GM12878 (cell line): Measurements from ENCODE around the gene OXCT2. TPM values are rescaled to one million over a fixed set of nuclear protein-coding genes. Genes with fewer than 3 reads are reported as not detected.
A peak's percentile ranks its signal among the peaks of the same experiment; 100 is the strongest.

Source experiments
- ATAC-seq: fragments of 200-7000 bp; cut with Tn5 transposase; 3 replicates; pipeline ENCODE4 v1.9.1; 2020; ENCODE audit warnings: mild to moderate bottlenecking, moderate library complexity
- BruUV-seq: library from RNA; stranded (reverse); fragments of 400-500 nt; replicated peaks from 2 replicates; lab custom pipeline; 2021; lab: Mats Ljungman, UMichigan
- CTCF ChIA-PET: fragments of 300-600 bp; sonication (Branson Sonifier 250); formaldehyde crosslinking; extraction: SDS; loops from one replicate; lab custom pipeline; 2021; ENCODE audit warnings: inconsistent platforms; lab: Yijun Ruan, JAX
- POLR2A ChIA-PET: fragments of 350-600 bp; formaldehyde crosslinking; extraction: SDS; loops from one replicate; lab custom pipeline; 2021; ENCODE audit warnings: inconsistent platforms; lab: Charles Lee
- RAD21 ChIA-PET: fragments of 300-600 bp; sonication (Branson Sonifier 250); formaldehyde crosslinking; loops from one replicate; lab custom pipeline; 2023; ENCODE audit warnings: antibody characterized with exemption; ENCODE audit not compliant: unreplicated experiment; lab: Charles Lee
- SMC1A ChIA-PET: fragments of 300-600 bp; sonication (Branson Sonifier 250); formaldehyde crosslinking; loops from one replicate; lab custom pipeline; 2023; ENCODE audit not compliant: unreplicated experiment, uncharacterized antibody; lab: Charles Lee
- DNase-seq: peaks from one replicate; pipeline ENCODE4 v3.0.0-alpha.2; 2011; ENCODE audit warnings: low read depth, low spot score
- FAIRE-seq: peaks from 3 replicates; lab custom pipeline; 2011; peaks lifted over from hg19 to GRCh38; lab: Jason Lieb, UNC
- H2AFZ ChIP-seq: 2 replicates; pipeline ENCODE4 v1.6.0; 2011; ENCODE audit warnings: low read depth, low read length, control low read depth; ENCODE audit not compliant: control insufficient read depth
- H3K27ac ChIP-seq: 2 replicates; pipeline ENCODE4 v1.5.1; 2011; ENCODE audit warnings: control low read depth; ENCODE audit not compliant: control insufficient read depth, insufficient read depth
- H3K27me3 ChIP-seq, 2 experiments: replicated peaks in 1 of 2; 2 replicates each; pipeline versions ENCODE4 v1.6.0 to v1.6.1; 2011; ENCODE audit warnings: low read length in 1 of 2; ENCODE audit not compliant: control insufficient read depth in 2 of 2, insufficient read depth in 2 of 2
- H3K36me3 ChIP-seq, 2 experiments: 2 replicates each; pipeline ENCODE4 v1.5.1; 2011; ENCODE audit warnings: low read length in 1 of 2; ENCODE audit not compliant: control insufficient read depth in 2 of 2, insufficient read depth in 2 of 2
- H3K4me1 ChIP-seq: 2 replicates; pipeline ENCODE4 v1.6.1; 2011; ENCODE audit warnings: mild to moderate bottlenecking, low read length, moderate library complexity, mixed read lengths; ENCODE audit not compliant: control insufficient read depth, insufficient read depth
- H3K4me2 ChIP-seq: 2 replicates; pipeline ENCODE4 v1.6.0; 2011; ENCODE audit warnings: control low read depth; ENCODE audit not compliant: control insufficient read depth, insufficient read depth
- H3K4me3 ChIP-seq: fragments of 200-600 bp; sonication (generic); 2 replicates; pipeline ENCODE4 v1.5.1; 2016
- H3K79me2 ChIP-seq: 2 replicates; pipeline ENCODE4 v1.6.0; 2011; ENCODE audit warnings: low read length; ENCODE audit not compliant: control insufficient read depth, insufficient read depth
- H3K9ac ChIP-seq: 2 replicates; pipeline ENCODE4 v1.8.0; 2011; ENCODE audit warnings: low read length, control low read depth, mixed read lengths; ENCODE audit not compliant: control insufficient read depth, insufficient read depth
- H3K9me3 ChIP-seq: replicated peaks from 3 replicates; pipeline ENCODE4 v1.5.1; 2011; ENCODE audit warnings: mild to moderate bottlenecking, low read length; ENCODE audit not compliant: control insufficient read depth, insufficient read depth
- H4K20me1 ChIP-seq: 2 replicates; pipeline ENCODE4 v1.6.0; 2011; ENCODE audit not compliant: control insufficient read depth, insufficient read depth
- HCFC1 ChIP-seq: fragments of 150-350 bp; IDR thresholded peaks from 2 replicates; pipeline ENCODE4 v1.6.1; 2014; ENCODE audit warnings: low read length
- MYB ChIP-seq: fragments of 150-350 bp; IDR thresholded peaks from 2 replicates; pipeline ENCODE4 v1.6.1; 2014; ENCODE audit warnings: mild to moderate bottlenecking, low read depth, low read length, borderline replicate concordance
- NFXL1 ChIP-seq: fragments of 450-650 bp; IDR thresholded peaks from 2 replicates; pipeline ENCODE4 v1.6.1; 2017; ENCODE audit warnings: antibody characterized with exemption, mild to moderate bottlenecking, borderline replicate concordance
- NR2C1 ChIP-seq: fragments of 450-650 bp; IDR thresholded peaks from 2 replicates; pipeline ENCODE4 v1.6.1; 2017; ENCODE audit warnings: antibody characterized with exemption, mild to moderate bottlenecking, moderate library complexity
- NR2F1 ChIP-seq: fragments of 450-650 bp; conservative IDR thresholded peaks from 2 replicates; pipeline ENCODE4 v1.6.1; 2017; ENCODE audit warnings: mild to moderate bottlenecking
- POLR2A ChIP-seq: IDR thresholded peaks from 2 replicates; pipeline ENCODE4 v1.6.1; 2011; ENCODE audit warnings: low read depth, mild to moderate bottlenecking, low read length
- RAD21 ChIP-seq: IDR thresholded peaks from 2 replicates; pipeline ENCODE4 v1.6.1; 2011; ENCODE audit warnings: mild to moderate bottlenecking, low read depth, low read length, moderate library complexity; ENCODE audit not compliant: insufficient read depth
- RAD51 ChIP-seq: fragments of 450-650 bp; IDR thresholded peaks from 2 replicates; pipeline ENCODE4 v1.6.1; 2016; ENCODE audit warnings: moderate library complexity, mild to moderate bottlenecking, inconsistent platforms
- SMARCA5 ChIP-seq: fragments of 450-650 bp; IDR thresholded peaks from 2 replicates; pipeline ENCODE4 v1.6.1; 2017; ENCODE audit warnings: mild to moderate bottlenecking
- SP1 ChIP-seq: IDR thresholded peaks from one replicate; pipeline ENCODE4 v1.6.1; 2011; ENCODE audit warnings: low read depth, low read length
- SUPT20H ChIP-seq: IDR thresholded peaks from 2 replicates; pipeline ENCODE4 v1.6.1; 2011; ENCODE audit warnings: low read depth, mild to moderate bottlenecking, low read length, moderate library complexity, borderline replicate concordance; ENCODE audit not compliant: control insufficient read depth
- ZNF24 ChIP-seq: fragments of 450-650 bp; IDR thresholded peaks from 2 replicates; pipeline ENCODE4 v1.6.1; 2017; ENCODE audit warnings: antibody characterized with exemption, mild to moderate bottlenecking
- WGBS: methylation state at CpG from one replicate; pipeline ENCODE4 v1.1.6; 2016; ENCODE audit warnings: low lambda C conversion rate; ENCODE audit not compliant: insufficient replicate concordance, insufficient coverage; ENCODE audit errors: missing lambda C conversion rate; 5-methylcytosine and 5-hydroxymethylcytosine counted together
- in situ Hi-C: fragments of 300-500 bp; cut with MboI; formaldehyde crosslinking; loops from 9 replicates; pipeline ENCODE4 v1.14.3; 2018; ENCODE audit warnings: mixed read lengths
- intact Hi-C: fragments of 100-400 bp; cut with micrococcal nuclease; formaldehyde crosslinking; loops from one replicate; pipeline ENCODE4 v1.14.2; 2022; ENCODE audit not compliant: unreplicated experiment
- polyA plus RNA-seq, 11 experiments: library from polyadenylated mRNA; depleted of rRNA in 4 of 11; unstranded in 6 of 11; stranded (reverse) in 5 of 11; fragments of >200 nt; fragmentation: Nextera tagmentation in 4 of 11; fragmentation: Illumina TruSeq in 1 of 11; extraction: Ambion mirVana in 4 of 11; extraction: Trizol in 1 of 11; gene quantifications; 1 replicate in 1 of 11; 2 replicates in 10 of 11; pipeline versions ENCODE4 v1.2.1 to v1.2.3, GENCODE V29; 2011 to 2016; ENCODE audit warnings: inconsistent platforms in 2 of 11, missing spikeins in 2 of 11, low read depth in 1 of 11
- total RNA-seq, 4 experiments: library from RNA; depleted of rRNA in 3 of 4; stranded (reverse); fragments of >200 nt in 3 of 4; fragmentation: Illumina TruSeq in 1 of 4; extraction: Trizol in 1 of 4; gene quantifications; 2 replicates each; pipeline versions ENCODE4 v1.2.1 to v1.2.3, GENCODE V29; 2013 to 2021
- TF ChIP-seq, protein P1 (sequence below): fragments of 450-650 bp; formaldehyde crosslinking; IDR thresholded peaks from 2 replicates; pipeline ENCODE4 v1.4.0; 2020; ENCODE audit warnings: mild to moderate bottlenecking, moderate library complexity
- TF ChIP-seq, protein P2 (sequence below): fragments of 450-650 bp; IDR thresholded peaks from 2 replicates; pipeline ENCODE4 v1.6.1; 2017; ENCODE audit warnings: mild to moderate bottlenecking
- TF ChIP-seq, protein P3 (sequence below): fragments of 150-350 bp; IDR thresholded peaks from 2 replicates; pipeline ENCODE4 v1.6.1; 2016; ENCODE audit warnings: low read depth, low read length

The OXCT2 gene
- total and polyA plus RNA-seq, 10 of the 15 experiments (the other 5 are each of a cell fraction or from before 2014, with no cell fraction given) = 0.06 to 1.9 (median 0.59) TPM

- in situ Hi-C loops (no loop called here), intact Hi-C loops (loop anchor here (1.0 to 5.0 kb wide), 2 partner anchors 98 to 193 kb away; no protein-coding TSS in a partner anchor)
- FAIRE-seq (no peak), ATAC-seq (peak; percentile 85), DNase-seq (no peak)
- 1% methylated on average over 8 of the region's 8 CpGs for WGBS
- peak overlapping the region; percentile 44; the same call in 1 of the 2 replicates for H3K4me2 ChIP-seq
- ChIA-PET POLR2A (interaction anchor here (1.5 kb wide), 1 partner anchor 9 kb away, joined by 3 read pairs; no protein-coding TSS in a partner anchor), CTCF (interaction anchor here (0.6 to 5.2 kb wide), 37 partner anchors 10 to 279 kb away, joined by 3 to 39 read pairs (median 4); partner anchors contain the start of genes NT5C1A and PPIE), RAD21 (interaction anchor here (0.6 to 3.4 kb wide), 7 partner anchors 11 to 405 kb away, joined by 3 to 9 read pairs (median 4); partner anchors contain the start of genes BMP8B and PPIE), SMC1A (interaction anchor here (0.6 to 2.4 kb wide), 12 partner anchors 16 to 194 kb away, joined by 3 to 5 read pairs (median 3); partner anchors contain the start of gene PPIE)
- no peak overlapping the region for H3K9ac ChIP-seq
- peak overlapping the region; percentile 53; the same call in 1 of the 2 replicates for H3K27ac ChIP-seq
- no peak overlapping the region for H3K4me3 ChIP-seq
- H3K79me2 ChIP-seq = no peaks in the 10 kb centered on the region
- no peaks in the 10 kb centered on the region for H3K36me3 ChIP-seq
- peaks cover 6% of the 10 kb centered on the region for H3K4me1 ChIP-seq
- no peaks in the 10 kb centered on the region for H4K20me1 ChIP-seq
- TSS peak; percentile 53 for BruUV-seq
- peak overlapping the region; percentile 81 for H2AFZ ChIP-seq
- H3K9me3 ChIP-seq = no peaks in the 10 kb centered on the region
- no peaks in the 10 kb centered on the region for H3K27me3 ChIP-seq
- TF ChIP-seq, protein P1, sequence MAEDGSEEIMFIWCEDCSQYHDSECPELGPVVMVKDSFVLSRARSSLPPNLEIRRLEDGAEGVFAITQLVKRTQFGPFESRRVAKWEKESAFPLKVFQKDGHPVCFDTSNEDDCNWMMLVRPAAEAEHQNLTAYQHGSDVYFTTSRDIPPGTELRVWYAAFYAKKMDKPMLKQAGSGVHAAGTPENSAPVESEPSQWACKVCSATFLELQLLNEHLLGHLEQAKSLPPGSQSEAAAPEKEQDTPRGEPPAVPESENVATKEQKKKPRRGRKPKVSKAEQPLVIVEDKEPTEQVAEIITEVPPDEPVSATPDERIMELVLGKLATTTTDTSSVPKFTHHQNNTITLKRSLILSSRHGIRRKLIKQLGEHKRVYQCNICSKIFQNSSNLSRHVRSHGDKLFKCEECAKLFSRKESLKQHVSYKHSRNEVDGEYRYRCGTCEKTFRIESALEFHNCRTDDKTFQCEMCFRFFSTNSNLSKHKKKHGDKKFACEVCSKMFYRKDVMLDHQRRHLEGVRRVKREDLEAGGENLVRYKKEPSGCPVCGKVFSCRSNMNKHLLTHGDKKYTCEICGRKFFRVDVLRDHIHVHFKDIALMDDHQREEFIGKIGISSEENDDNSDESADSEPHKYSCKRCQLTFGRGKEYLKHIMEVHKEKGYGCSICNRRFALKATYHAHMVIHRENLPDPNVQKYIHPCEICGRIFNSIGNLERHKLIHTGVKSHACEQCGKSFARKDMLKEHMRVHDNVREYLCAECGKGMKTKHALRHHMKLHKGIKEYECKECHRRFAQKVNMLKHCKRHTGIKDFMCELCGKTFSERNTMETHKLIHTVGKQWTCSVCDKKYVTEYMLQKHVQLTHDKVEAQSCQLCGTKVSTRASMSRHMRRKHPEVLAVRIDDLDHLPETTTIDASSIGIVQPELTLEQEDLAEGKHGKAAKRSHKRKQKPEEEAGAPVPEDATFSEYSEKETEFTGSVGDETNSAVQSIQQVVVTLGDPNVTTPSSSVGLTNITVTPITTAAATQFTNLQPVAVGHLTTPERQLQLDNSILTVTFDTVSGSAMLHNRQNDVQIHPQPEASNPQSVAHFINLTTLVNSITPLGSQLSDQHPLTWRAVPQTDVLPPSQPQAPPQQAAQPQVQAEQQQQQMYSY (CRISPR knock-in tag) = no peak
- no peak for TF ChIP-seq SUPT20H
- TF ChIP-seq SMARCA5 = peak; percentile 52; the same call in 1 of the 2 replicates
- no peak for TF ChIP-seq POLR2A
- TF ChIP-seq HCFC1 = no peak
- TF ChIP-seq RAD51 = no peak
- TF ChIP-seq NR2F1 = peak; percentile 95
- TF ChIP-seq, protein P2, sequence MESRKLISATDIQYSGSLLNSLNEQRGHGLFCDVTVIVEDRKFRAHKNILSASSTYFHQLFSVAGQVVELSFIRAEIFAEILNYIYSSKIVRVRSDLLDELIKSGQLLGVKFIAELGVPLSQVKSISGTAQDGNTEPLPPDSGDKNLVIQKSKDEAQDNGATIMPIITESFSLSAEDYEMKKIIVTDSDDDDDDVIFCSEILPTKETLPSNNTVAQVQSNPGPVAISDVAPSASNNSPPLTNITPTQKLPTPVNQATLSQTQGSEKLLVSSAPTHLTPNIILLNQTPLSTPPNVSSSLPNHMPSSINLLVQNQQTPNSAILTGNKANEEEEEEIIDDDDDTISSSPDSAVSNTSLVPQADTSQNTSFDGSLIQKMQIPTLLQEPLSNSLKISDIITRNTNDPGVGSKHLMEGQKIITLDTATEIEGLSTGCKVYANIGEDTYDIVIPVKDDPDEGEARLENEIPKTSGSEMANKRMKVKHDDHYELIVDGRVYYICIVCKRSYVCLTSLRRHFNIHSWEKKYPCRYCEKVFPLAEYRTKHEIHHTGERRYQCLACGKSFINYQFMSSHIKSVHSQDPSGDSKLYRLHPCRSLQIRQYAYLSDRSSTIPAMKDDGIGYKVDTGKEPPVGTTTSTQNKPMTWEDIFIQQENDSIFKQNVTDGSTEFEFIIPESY = no peak
- TF ChIP-seq, protein P3, sequence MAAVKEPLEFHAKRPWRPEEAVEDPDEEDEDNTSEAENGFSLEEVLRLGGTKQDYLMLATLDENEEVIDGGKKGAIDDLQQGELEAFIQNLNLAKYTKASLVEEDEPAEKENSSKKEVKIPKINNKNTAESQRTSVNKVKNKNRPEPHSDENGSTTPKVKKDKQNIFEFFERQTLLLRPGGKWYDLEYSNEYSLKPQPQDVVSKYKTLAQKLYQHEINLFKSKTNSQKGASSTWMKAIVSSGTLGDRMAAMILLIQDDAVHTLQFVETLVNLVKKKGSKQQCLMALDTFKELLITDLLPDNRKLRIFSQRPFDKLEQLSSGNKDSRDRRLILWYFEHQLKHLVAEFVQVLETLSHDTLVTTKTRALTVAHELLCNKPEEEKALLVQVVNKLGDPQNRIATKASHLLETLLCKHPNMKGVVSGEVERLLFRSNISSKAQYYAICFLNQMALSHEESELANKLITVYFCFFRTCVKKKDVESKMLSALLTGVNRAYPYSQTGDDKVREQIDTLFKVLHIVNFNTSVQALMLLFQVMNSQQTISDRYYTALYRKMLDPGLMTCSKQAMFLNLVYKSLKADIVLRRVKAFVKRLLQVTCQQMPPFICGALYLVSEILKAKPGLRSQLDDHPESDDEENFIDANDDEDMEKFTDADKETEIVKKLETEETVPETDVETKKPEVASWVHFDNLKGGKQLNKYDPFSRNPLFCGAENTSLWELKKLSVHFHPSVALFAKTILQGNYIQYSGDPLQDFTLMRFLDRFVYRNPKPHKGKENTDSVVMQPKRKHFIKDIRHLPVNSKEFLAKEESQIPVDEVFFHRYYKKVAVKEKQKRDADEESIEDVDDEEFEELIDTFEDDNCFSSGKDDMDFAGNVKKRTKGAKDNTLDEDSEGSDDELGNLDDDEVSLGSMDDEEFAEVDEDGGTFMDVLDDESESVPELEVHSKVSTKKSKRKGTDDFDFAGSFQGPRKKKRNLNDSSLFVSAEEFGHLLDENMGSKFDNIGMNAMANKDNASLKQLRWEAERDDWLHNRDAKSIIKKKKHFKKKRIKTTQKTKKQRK = no peak
- peak; percentile 58 for TF ChIP-seq RAD21
- TF ChIP-seq ZNF24 = no peak
- TF ChIP-seq NR2C1 = peak; percentile 65
- TF ChIP-seq NFXL1 = no peak
- TF ChIP-seq SP1 = no peak
- TF ChIP-seq MYB = no peak
Observed at GRCh38 chr1:39799770-39800470, 28.8 kb upstream of the OXCT2 start.
